CD14-positive monocyte (primary cell): ENCODE results near the gene TCP1. TPM values are rescaled to one million over a fixed set of nuclear protein-coding genes. Genes with fewer than 3 reads are reported as not detected.

Source experiments
- DNase-seq, 3 donors: peaks; one replicate each; pipeline ENCODE4 v3.0.0-alpha.2; 2011 to 2022
- H2AFZ ChIP-seq: 2 replicates; pipeline ENCODE4 v1.6.0; 2012; ENCODE audit warnings: mild to moderate bottlenecking, low read depth, low read length, inconsistent platforms; ENCODE audit not compliant: insufficient read depth, poor library complexity, severe bottlenecking
- H3K27ac ChIP-seq, 2 donors: 1 replicate in 1 of 2; 2 replicates in 1 of 2; pipeline ENCODE4 v1.5.1; 2012 to 2013; ENCODE audit warnings: low read length in 2 of 2, control low read depth in 1 of 2, inconsistent platforms in 1 of 2, low read depth in 1 of 2, mild to moderate bottlenecking in 1 of 2
- H3K27me3 ChIP-seq, 2 donors: one replicate each; pipeline versions ENCODE4 v1.6.0 to v1.6.1; 2011 to 2013; ENCODE audit warnings: low read length in 2 of 2; ENCODE audit not compliant: control insufficient read depth in 2 of 2, insufficient read depth in 2 of 2
- H3K36me3 ChIP-seq, 2 donors: replicated peaks in 1 of 2; 1 replicate in 1 of 2; 2 replicates in 1 of 2; pipeline versions ENCODE4 v1.5.1 to v1.6.1; 2012 to 2013; ENCODE audit warnings: low read length in 2 of 2, control low read depth in 1 of 2, inconsistent platforms in 1 of 2, mild to moderate bottlenecking in 1 of 2; ENCODE audit not compliant: insufficient read depth in 2 of 2, control insufficient read depth in 1 of 2
- H3K4me1 ChIP-seq, 2 donors: 1 replicate in 1 of 2; 2 replicates in 1 of 2; pipeline versions ENCODE4 v1.5.1 to v1.6.1; 2012 to 2013; ENCODE audit warnings: low read length in 2 of 2, control low read depth in 1 of 2, inconsistent platforms in 1 of 2, mild to moderate bottlenecking in 1 of 2, moderate library complexity in 1 of 2; ENCODE audit not compliant: insufficient read depth in 2 of 2, control insufficient read depth in 1 of 2
- H3K4me2 ChIP-seq: replicated peaks from 2 replicates; pipeline ENCODE3; 2012; ENCODE audit warnings: low read length, moderate library complexity, mild to moderate bottlenecking; ENCODE audit not compliant: poor library complexity, severe bottlenecking; ENCODE audit errors: extremely low read depth
- H3K4me3 ChIP-seq, 3 experiments: fragments of 200-600 bp in 1 of 3; sonication (generic) in 1 of 3; replicated peaks in 1 of 3; 1 replicate in 2 of 3; 2 replicates in 1 of 3; pipeline ENCODE4 v1.5.1; 2011 to 2013; ENCODE audit warnings: low read length in 3 of 3, mild to moderate bottlenecking in 3 of 3, control low read depth in 2 of 3, low read depth in 2 of 3, inconsistent platforms in 1 of 3, moderate library complexity in 1 of 3
- H3K79me2 ChIP-seq: 2 replicates; pipeline ENCODE4 v1.6.0; 2012; ENCODE audit warnings: mild to moderate bottlenecking, control low read depth, inconsistent platforms, low read length, moderate library complexity; ENCODE audit not compliant: insufficient read depth
- H3K9ac ChIP-seq: 2 replicates; pipeline ENCODE4 v1.6.0; 2017; ENCODE audit warnings: low read length, mild to moderate bottlenecking; ENCODE audit not compliant: insufficient read depth, poor library complexity, severe bottlenecking
- H3K9me3 ChIP-seq, 2 donors: replicated peaks in 1 of 2; 1 replicate in 1 of 2; 2 replicates in 1 of 2; pipeline versions ENCODE4 v1.5.1 to v1.6.1; 2012 to 2013; ENCODE audit warnings: low read length in 2 of 2, control low read depth in 1 of 2; ENCODE audit not compliant: control insufficient read depth in 1 of 2, insufficient read depth in 1 of 2
- H4K20me1 ChIP-seq: 2 replicates; pipeline ENCODE4 v1.6.0; 2012; ENCODE audit warnings: mild to moderate bottlenecking, low read length, control low read depth, moderate library complexity; ENCODE audit not compliant: insufficient read depth
- H3K27ac Mint-ChIP-seq, 7 donors: one replicate each; pipeline ENCODE4 v1.8.0; 2020; ENCODE audit warnings: mild to moderate bottlenecking in 7 of 7, mixed read lengths in 7 of 7, moderate library complexity in 6 of 7, inconsistent platforms in 2 of 7
- H3K27me3 Mint-ChIP-seq, 3 donors: one replicate each; pipeline ENCODE4 v1.8.0; 2021 to 2022; ENCODE audit warnings: low read depth in 3 of 3, mild to moderate bottlenecking in 3 of 3, mixed read lengths in 3 of 3, moderate library complexity in 3 of 3, inconsistent platforms in 1 of 3
- H3K36me3 Mint-ChIP-seq, 2 donors: one replicate each; pipeline ENCODE4 v1.8.0; 2020; ENCODE audit warnings: mixed read lengths in 2 of 2, inconsistent platforms in 1 of 2, mild to moderate bottlenecking in 1 of 2
- H3K4me1 Mint-ChIP-seq: one replicate; pipeline ENCODE4 v1.8.0; 2020; ENCODE audit warnings: mild to moderate bottlenecking, mixed read lengths
- H3K4me3 Mint-ChIP-seq, 2 donors: one replicate each; pipeline ENCODE4 v1.8.0; 2020; ENCODE audit warnings: mild to moderate bottlenecking in 2 of 2, mixed read lengths in 2 of 2, moderate library complexity in 1 of 2
- H3K9me3 Mint-ChIP-seq, 7 donors: one replicate each; pipeline ENCODE4 v1.8.0; 2020 to 2022; ENCODE audit warnings: mixed read lengths in 7 of 7, mild to moderate bottlenecking in 6 of 7, moderate library complexity in 6 of 7, inconsistent platforms in 2 of 7
- CTCF ChIP-seq: fragments of 200-600 bp; IDR thresholded peaks from one replicate; pipeline ENCODE4 v1.8.0; 2022; ENCODE audit warnings: antibody characterized with exemption, mild to moderate bottlenecking
- WGBS: methylation state at CpG from one replicate; pipeline ENCODE4 v1.1.5; 2013; ENCODE audit warnings: missing lambda C conversion rate; ENCODE audit not compliant: insufficient coverage; 5-methylcytosine and 5-hydroxymethylcytosine counted together
- intact Hi-C, 2 donors: fragments of 100-400 bp; cut with micrococcal nuclease; formaldehyde crosslinking; loops; one replicate each; pipeline versions ENCODE4 v1.15.0 to v1.15.1; 2023
- polyA plus RNA-seq, 3 donors: library from polyadenylated mRNA; depleted of rRNA in 1 of 3; unstranded in 2 of 3; stranded (reverse) in 1 of 3; fragments of 300-500 nt in 2 of 3; fragments of >200 nt in 1 of 3; fragmentation: Illumina TruSeq in 2 of 3; gene quantifications; 1 replicate in 2 of 3; 2 replicates in 1 of 3; pipeline ENCODE4 v1.2.3, GENCODE V29; 2012 to 2021

Gene TCP1
- polyA plus RNA-seq, 3 donors: 44.5 to 79.5 (median 69.3) TPM

DNA sequence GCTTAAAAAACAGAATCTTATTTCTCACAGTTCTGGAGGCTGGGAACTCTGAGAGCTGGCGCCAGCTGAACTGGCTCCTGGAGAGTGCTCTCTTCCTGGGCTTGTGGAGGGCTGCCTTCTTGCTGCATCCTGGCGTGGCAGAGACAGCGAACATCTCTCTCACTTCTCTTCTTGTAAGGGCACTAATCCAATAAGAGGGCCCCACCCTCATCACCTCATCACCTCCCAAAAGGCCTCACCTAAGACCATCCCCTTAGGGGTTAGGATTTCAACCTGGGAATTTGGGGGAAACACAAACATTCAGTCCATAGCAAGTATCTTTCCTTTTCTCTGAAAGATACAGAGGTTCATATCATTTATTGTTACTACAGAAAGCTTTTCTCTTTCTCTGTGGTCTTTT lies 34.6 kb upstream of the TCP1 start:
- H3K4me3 Mint-ChIP-seq: no peak overlapping the region
- H2AFZ ChIP-seq: no peak overlapping the region
- H3K4me2 ChIP-seq: no peak overlapping the region
- DNase-seq: no peak
- peaks cover 0 to 7% (median 2%) of the 10 kb centered on the region in 7 donors for H3K9me3 Mint-ChIP-seq
- no peaks in the 10 kb centered on the region for H3K9me3 ChIP-seq
- no peak overlapping the region for H3K4me3 ChIP-seq
- no peaks in the 10 kb centered on the region for H3K36me3 ChIP-seq
- H3K27me3 Mint-ChIP-seq: peaks cover 4 to 7% (median 7%) of the 10 kb centered on the region in 3 donors
- H3K36me3 Mint-ChIP-seq: no peaks in the 10 kb centered on the region
- H3K27ac ChIP-seq: no peak overlapping the region
- no peaks in the 10 kb centered on the region for H3K79me2 ChIP-seq
- 83% methylated on average over 1 of the region's 3 CpGs for WGBS
- intact Hi-C loops: no loop called here
- no peaks in the 10 kb centered on the region for H4K20me1 ChIP-seq
- peaks cover 29% of the 10 kb centered on the region for H3K4me1 Mint-ChIP-seq
- peaks cover 28 to 29% of the 10 kb centered on the region in 2 donors for H3K4me1 ChIP-seq
- H3K9ac ChIP-seq: no peak overlapping the region
- no peak for TF ChIP-seq CTCF
- H3K27ac Mint-ChIP-seq: peak overlapping the region in 2 of 7 donors; percentile 41 to 56
- H3K27me3 ChIP-seq: no peaks in the 10 kb centered on the region

DNA sequence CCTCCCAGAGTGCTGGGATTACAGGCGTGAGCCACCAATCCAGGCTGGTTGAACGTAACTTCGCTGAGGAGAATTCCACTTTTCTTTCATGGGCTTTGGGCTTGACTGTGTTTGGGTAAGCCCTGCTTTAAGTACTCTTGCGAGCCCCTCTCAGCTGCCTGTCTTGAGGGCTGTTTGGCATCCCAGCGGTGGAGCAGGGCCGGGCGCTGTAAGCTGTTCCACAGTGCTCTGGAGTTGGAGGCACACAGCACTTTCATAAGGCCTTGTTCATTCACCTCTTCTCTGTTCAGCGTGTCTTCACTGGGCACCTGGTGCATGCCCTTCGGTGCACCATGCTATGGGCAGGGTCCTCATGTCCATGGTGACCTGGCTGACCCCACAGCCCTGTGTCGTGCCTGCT lies 32.3 kb upstream of the TCP1 start:
- H3K4me1 ChIP-seq: peaks cover 23 to 24% of the 10 kb centered on the region in 2 donors
- no peak overlapping the region for H3K9ac ChIP-seq
- H3K4me3 ChIP-seq: peak overlapping the region in 1 of 3 experiments; percentile 59
- Mint-ChIP-seq H3K27me3 (peaks cover 6 to 11% (median 9%) of the 10 kb centered on the region in 3 donors), H3K4me1 (peaks cover 24% of the 10 kb centered on the region), H3K4me3 (no peak overlapping the region), H3K9me3 (peaks cover 0 to 5% (median 2%) of the 10 kb centered on the region in 7 donors), H3K36me3 (no peaks in the 10 kb centered on the region), H3K27ac (no peak overlapping the region)
- no peaks in the 10 kb centered on the region for H4K20me1 ChIP-seq
- no peaks in the 10 kb centered on the region for H3K79me2 ChIP-seq
- DNase-seq: no peak
- H3K36me3 ChIP-seq: no peaks in the 10 kb centered on the region
- H2AFZ ChIP-seq: peak overlapping the region; percentile 72
- H3K9me3 ChIP-seq: no peaks in the 10 kb centered on the region
- no peak overlapping the region for H3K27ac ChIP-seq
- H3K27me3 ChIP-seq: no peaks in the 10 kb centered on the region
- H3K4me2 ChIP-seq: no peak overlapping the region
- intact Hi-C loops: no loop called here
- 88% methylated on average over 10 of the region's 10 CpGs for WGBS
- TF ChIP-seq CTCF: no peak
